ENCODE measurements around the gene GYS1.

GYS1 gene

DNA sequence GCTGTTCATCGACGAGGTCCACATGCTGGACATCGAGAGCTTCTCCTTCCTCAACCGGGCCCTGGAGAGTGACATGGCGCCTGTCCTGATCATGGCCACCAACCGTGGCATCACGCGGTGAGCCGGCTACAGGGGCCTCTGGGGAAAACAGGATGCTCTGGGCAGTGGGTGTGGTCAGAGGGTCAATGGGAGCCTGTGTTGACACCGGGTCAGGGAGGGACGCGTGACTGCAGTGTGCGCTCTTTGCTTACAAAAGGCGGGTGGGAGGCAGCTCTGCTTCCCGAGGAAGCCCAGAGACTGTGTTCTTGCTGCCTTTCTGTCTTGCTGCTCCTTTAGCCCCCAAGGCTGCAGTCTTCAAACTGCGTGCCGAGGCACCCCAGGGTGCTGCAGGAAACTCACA, 18.1 kb upstream of the GYS1 start:
- H3K4me3 ChIP-seq (ENCODE audit: low read length) = no peak overlapping the region
- no peak overlapping the region for H2AFZ ChIP-seq (ENCODE audit: low read depth, low read length)
- H3K36me3 ChIP-seq (ENCODE audit: insufficient read depth, low read length) = peaks cover 69% of the 10 kb centered on the region

GRCh38 chr19:49010453-49010852, 17.3 kb upstream of the GYS1 start:
- no peaks in the 10 kb centered on the region for H3K4me1 ChIP-seq (ENCODE audit: insufficient read depth, low read length)
- no peaks in the 10 kb centered on the region for H3K9me3 ChIP-seq (ENCODE audit: low read length)
- H3K4me3 ChIP-seq (ENCODE audit: low read length) = no peak overlapping the region
- H2AFZ ChIP-seq (ENCODE audit: low read depth, low read length) = no peak overlapping the region
- peaks cover 67% of the 10 kb centered on the region for H3K36me3 ChIP-seq (ENCODE audit: insufficient read depth, low read length)
- no peaks in the 10 kb centered on the region for H3K27me3 ChIP-seq (ENCODE audit: insufficient read depth, low read length)

More for the DNA sequence above, 18.1 kb upstream of the GYS1 start:
- Histone ChIP-seq H3K27me3 (ENCODE audit: insufficient read depth, low read length) (no peaks in the 10 kb centered on the region), H3K4me1 (ENCODE audit: insufficient read depth, low read length) (no peaks in the 10 kb centered on the region), H3K9me3 (ENCODE audit: low read length) (peaks cover 5% of the 10 kb centered on the region)

DNA sequence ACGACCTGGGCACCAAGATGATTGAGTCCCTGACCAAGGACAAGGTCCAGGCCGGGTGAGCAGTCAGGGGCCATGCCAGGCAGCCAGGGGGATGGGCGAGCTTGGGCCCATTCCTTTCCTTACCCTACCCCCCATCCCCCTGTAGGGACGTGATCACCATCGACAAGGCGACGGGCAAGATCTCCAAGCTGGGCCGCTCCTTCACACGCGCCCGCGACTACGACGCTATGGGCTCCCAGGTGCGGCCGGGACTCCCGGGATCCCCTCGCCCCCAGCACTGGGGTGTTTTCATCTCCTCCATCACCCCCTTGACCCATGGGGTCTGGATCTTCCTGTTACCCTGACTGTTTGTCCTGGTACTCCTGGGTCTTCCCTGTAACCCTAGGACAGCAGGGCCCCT, 16.7 kb upstream of the GYS1 start:
- H3K36me3 ChIP-seq (ENCODE audit: insufficient read depth, low read length) = peaks cover 67% of the 10 kb centered on the region
- no peaks in the 10 kb centered on the region for H3K9me3 ChIP-seq (ENCODE audit: low read length)
- H3K4me1 ChIP-seq (ENCODE audit: insufficient read depth, low read length) = no peaks in the 10 kb centered on the region
- H2AFZ ChIP-seq (ENCODE audit: low read depth, low read length) = no peak overlapping the region
- H3K4me3 ChIP-seq (ENCODE audit: low read length) = no peak overlapping the region
- H3K27me3 ChIP-seq (ENCODE audit: insufficient read depth, low read length) = no peaks in the 10 kb centered on the region

DNA sequence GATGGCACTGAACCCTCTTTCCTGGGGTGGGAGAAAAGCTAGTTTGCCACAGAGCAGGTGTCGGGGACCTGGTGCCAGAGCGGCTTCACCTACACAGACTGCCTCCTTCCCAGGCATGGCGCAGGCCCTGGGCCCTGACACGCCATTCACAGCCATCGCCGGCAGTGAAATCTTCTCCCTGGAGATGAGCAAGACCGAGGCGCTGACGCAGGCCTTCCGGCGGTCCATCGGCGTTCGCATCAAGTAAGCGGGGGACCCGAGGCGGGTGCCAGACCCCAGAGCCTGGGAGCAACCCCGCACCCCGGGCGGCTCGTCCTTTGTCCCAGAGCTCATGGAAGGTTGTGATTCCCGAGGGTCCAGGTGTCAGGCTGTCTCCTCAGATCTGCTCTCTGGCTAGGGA, 13.8 kb upstream of the GYS1 start:
- Histone ChIP-seq H3K27me3 (ENCODE audit: insufficient read depth, low read length) (no peaks in the 10 kb centered on the region), H2AFZ (ENCODE audit: low read depth, low read length) (no peak overlapping the region), H3K4me3 (ENCODE audit: low read length) (no peak overlapping the region), H3K4me1 (ENCODE audit: insufficient read depth, low read length) (no peaks in the 10 kb centered on the region), H3K36me3 (ENCODE audit: insufficient read depth, low read length) (peaks cover 65% of the 10 kb centered on the region), H3K9me3 (ENCODE audit: low read length) (no peaks in the 10 kb centered on the region)

GRCh38 chr19:49004964-49005614, 12.0 kb upstream of the GYS1 start:
- Histone ChIP-seq H3K4me3 (ENCODE audit: low read length) (no peak overlapping the region), H3K27me3 (ENCODE audit: insufficient read depth, low read length) (no peaks in the 10 kb centered on the region), H2AFZ (ENCODE audit: low read depth, low read length) (no peak overlapping the region), H3K4me1 (ENCODE audit: insufficient read depth, low read length) (no peaks in the 10 kb centered on the region), H3K9me3 (ENCODE audit: low read length) (no peaks in the 10 kb centered on the region), H3K36me3 (ENCODE audit: insufficient read depth, low read length) (peaks cover 51% of the 10 kb centered on the region)

- Histone ChIP-seq H2AFZ (ENCODE audit: low read depth, low read length) (no peak overlapping the region), H3K27me3 (ENCODE audit: insufficient read depth, low read length) (no peaks in the 10 kb centered on the region), H3K9me3 (ENCODE audit: low read length) (no peaks in the 10 kb centered on the region), H3K36me3 (ENCODE audit: insufficient read depth, low read length) (peaks cover 44% of the 10 kb centered on the region), H3K4me1 (ENCODE audit: insufficient read depth, low read length) (no peaks in the 10 kb centered on the region), H3K4me3 (ENCODE audit: low read length) (no peak overlapping the region)
Measured at GRCh38 chr19:49004133-49004532, 11.0 kb upstream of the GYS1 start.

DNA sequence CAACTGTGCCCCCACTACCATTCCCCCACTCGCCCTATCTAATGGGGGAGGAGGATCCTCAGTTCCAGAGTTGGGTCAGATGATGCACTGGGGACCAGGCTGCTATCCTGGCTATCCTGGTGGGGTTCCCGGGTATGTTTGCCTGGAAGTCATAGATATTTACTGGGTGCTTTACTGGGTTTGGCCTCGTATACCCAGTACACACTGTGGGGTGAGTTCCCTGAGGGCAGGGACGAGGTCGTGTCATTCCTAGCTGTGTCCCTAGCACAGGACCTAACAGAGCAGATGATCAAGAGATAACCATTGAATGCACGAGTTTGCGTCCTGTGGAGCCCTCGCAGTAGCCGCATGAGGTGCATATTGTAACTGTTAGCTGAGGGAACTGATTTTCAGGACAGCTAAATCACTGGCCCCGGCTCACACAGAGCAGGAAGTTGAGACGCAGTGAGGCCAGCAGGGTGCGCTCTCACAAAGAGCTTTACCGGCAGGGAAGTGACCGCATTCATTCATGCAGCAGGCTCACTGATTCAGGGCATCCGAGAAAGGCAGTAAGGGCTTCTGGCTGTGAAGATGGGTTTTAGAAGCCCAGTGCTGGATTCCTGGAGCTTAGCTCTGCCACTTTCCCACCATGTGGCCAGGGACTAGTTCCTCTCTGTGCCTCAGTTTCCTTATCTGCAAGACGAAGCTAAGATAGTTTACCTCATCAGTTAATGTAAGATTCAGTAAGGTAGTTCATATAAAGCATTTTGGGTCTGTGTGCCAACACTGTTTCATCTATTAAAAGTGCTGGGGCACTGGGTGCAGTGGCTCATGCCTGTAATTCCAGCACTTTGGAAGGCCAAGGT, 6.6 kb upstream of the GYS1 start:
- H3K36me3 ChIP-seq (ENCODE audit: insufficient read depth, low read length) = peaks cover 20% of the 10 kb centered on the region
- H3K4me3 ChIP-seq (ENCODE audit: low read length) = no peak overlapping the region
- no peak overlapping the region for H2AFZ ChIP-seq (ENCODE audit: low read depth, low read length)
- H3K4me1 ChIP-seq (ENCODE audit: insufficient read depth, low read length) = peaks cover 4% of the 10 kb centered on the region
- H3K9me3 ChIP-seq (ENCODE audit: low read length) = no peaks in the 10 kb centered on the region
- no peaks in the 10 kb centered on the region for H3K27me3 ChIP-seq (ENCODE audit: insufficient read depth, low read length)

DNA sequence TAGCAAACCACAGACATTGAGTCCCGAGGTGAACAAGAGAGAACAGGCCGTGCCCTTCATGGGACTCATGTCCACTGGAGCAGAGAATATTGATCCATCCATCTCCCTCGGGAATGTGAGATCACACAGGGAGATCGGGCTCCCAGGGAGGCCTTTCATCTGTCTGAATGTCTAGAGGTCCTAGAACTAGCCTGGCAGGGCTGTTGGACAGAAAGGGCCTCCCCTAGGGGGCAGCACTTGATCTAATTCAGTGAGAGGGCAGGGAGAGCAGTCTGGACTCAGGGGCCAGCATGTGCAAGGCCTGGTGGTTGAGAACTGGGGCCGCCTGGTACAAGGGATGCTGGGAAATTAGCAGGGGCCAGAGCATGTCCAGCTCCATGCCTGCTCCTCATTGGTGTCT, 4.9 kb upstream of the GYS1 start:
- Histone ChIP-seq H3K4me3 (ENCODE audit: low read length) (no peak overlapping the region), H3K27me3 (ENCODE audit: insufficient read depth, low read length) (no peaks in the 10 kb centered on the region), H3K36me3 (ENCODE audit: insufficient read depth, low read length) (peaks cover 5% of the 10 kb centered on the region), H3K4me1 (ENCODE audit: insufficient read depth, low read length) (peaks cover 10% of the 10 kb centered on the region), H2AFZ (ENCODE audit: low read depth, low read length) (no peak overlapping the region), H3K9me3 (ENCODE audit: low read length) (no peaks in the 10 kb centered on the region)

- Histone ChIP-seq H2AFZ (ENCODE audit: low read depth, low read length) (no peak overlapping the region), H3K36me3 (ENCODE audit: insufficient read depth, low read length) (no peaks in the 10 kb centered on the region), H3K9me3 (ENCODE audit: low read length) (no peaks in the 10 kb centered on the region), H3K4me1 (ENCODE audit: insufficient read depth, low read length) (peaks cover 17% of the 10 kb centered on the region), H3K27me3 (ENCODE audit: insufficient read depth, low read length) (no peaks in the 10 kb centered on the region), H3K4me3 (ENCODE audit: low read length) (peak overlapping the region; percentile 74)
Measured at GRCh38 chr19:48994035-48994386, 902 bp upstream of the GYS1 start.

- peak overlapping the region; percentile 74 for H3K4me3 ChIP-seq (ENCODE audit: low read length)
- H3K9me3 ChIP-seq (ENCODE audit: low read length) = no peaks in the 10 kb centered on the region
- H3K27me3 ChIP-seq (ENCODE audit: insufficient read depth, low read length) = no peaks in the 10 kb centered on the region
- H3K4me1 ChIP-seq (ENCODE audit: insufficient read depth, low read length) = peaks cover 17% of the 10 kb centered on the region
- peak overlapping the region; percentile 7 for H2AFZ ChIP-seq (ENCODE audit: low read depth, low read length)
- peaks cover 7% of the 10 kb centered on the region for H3K36me3 ChIP-seq (ENCODE audit: insufficient read depth, low read length)
Measured at GRCh38 chr19:48992581-48993174, 431 bp downstream of the GYS1 start.

GRCh38 chr19:48991873-48992580, 1.1 kb downstream of the GYS1 start:
- peak overlapping the region; percentile 7 for H2AFZ ChIP-seq (ENCODE audit: low read depth, low read length)
- peaks cover 12% of the 10 kb centered on the region for H3K36me3 ChIP-seq (ENCODE audit: insufficient read depth, low read length)
- H3K9me3 ChIP-seq (ENCODE audit: low read length) = no peaks in the 10 kb centered on the region
- H3K27me3 ChIP-seq (ENCODE audit: insufficient read depth, low read length) = no peaks in the 10 kb centered on the region
- peaks cover 17% of the 10 kb centered on the region for H3K4me1 ChIP-seq (ENCODE audit: insufficient read depth, low read length)
- H3K4me3 ChIP-seq (ENCODE audit: low read length) = peak overlapping the region; percentile 74

- H2AFZ ChIP-seq (ENCODE audit: low read depth, low read length) = no peak overlapping the region
- no peaks in the 10 kb centered on the region for H3K9me3 ChIP-seq (ENCODE audit: low read length)
- H3K27me3 ChIP-seq (ENCODE audit: insufficient read depth, low read length) = no peaks in the 10 kb centered on the region
- peaks cover 17% of the 10 kb centered on the region for H3K36me3 ChIP-seq (ENCODE audit: insufficient read depth, low read length)
- H3K4me3 ChIP-seq (ENCODE audit: low read length) = no peak overlapping the region
- peaks cover 17% of the 10 kb centered on the region for H3K4me1 ChIP-seq (ENCODE audit: insufficient read depth, low read length)
Measured at GRCh38 chr19:48991011-48991609, 2.0 kb downstream of the GYS1 start.

All from neuron (in vitro differentiated cells).